Femur (tissue), 1 donor: ENCODE measurements around the gene LIMS2.

ENCODE experiments used
- DNase-seq: peaks from one replicate; pipeline ENCODE4 v3.0.0-alpha.2; 2017

Gene LIMS2

DNA sequence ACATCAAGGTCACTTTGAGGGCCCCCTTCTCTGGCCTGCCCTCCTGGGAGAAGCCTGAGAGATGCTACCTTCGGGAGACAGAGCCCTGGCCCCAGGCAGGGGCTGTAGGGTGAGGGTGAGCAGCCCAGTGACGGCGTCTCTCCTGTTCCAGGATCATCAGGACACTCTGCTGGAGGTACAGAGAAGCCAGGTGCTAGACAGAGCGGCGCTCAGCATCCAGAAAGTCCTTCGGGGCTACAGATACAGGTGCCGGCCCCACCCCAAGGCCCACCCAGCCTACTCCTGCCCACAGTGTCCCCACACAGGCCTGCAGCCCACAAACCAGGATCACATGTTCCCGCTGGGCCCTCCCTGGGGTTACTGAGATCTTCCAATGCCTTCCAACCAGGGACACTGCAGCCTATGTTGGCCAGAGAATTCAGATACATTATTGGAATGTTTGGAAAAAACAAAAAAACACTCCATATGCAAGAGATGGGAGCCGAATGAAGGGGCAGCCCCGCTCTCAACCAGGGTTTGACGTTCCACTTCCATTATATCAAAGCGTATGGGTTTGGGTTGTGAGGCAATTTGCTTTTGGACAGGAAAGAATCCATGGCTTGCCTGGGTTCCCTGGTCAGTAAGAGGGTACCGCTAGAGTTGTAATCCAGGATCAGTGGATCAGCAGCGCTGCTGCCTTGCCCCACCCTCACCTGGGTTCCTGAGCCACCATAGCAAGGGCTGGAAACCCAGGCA is 78.9 kb downstream of the LIMS2 start:
- no peak for DNase-seq

DNA sequence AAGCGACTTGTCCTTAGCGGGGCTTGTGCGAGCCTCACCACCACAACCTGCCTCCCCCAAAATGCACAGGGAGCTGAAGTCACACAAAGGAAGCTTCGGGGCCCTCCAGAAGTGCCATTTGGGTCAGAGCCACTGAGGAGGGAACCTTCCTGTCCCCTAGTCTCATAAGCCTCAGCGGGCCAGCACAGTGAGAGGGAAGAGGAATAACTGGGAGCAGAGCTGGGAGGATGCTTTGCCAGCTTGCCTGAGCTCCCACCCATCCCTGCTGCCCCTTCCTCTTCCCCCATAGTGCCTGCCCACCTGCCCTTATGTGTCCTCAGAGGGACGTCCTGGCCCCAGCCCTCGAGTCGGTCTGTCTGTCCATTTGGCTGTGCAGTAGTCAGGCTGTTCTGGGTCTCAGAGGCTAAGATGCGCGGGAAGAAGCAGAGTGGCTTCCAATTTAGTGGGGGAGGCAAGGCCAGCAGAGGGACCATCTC is 81.2 kb downstream of the LIMS2 start:
- peak; percentile 12 for DNase-seq

DNA sequence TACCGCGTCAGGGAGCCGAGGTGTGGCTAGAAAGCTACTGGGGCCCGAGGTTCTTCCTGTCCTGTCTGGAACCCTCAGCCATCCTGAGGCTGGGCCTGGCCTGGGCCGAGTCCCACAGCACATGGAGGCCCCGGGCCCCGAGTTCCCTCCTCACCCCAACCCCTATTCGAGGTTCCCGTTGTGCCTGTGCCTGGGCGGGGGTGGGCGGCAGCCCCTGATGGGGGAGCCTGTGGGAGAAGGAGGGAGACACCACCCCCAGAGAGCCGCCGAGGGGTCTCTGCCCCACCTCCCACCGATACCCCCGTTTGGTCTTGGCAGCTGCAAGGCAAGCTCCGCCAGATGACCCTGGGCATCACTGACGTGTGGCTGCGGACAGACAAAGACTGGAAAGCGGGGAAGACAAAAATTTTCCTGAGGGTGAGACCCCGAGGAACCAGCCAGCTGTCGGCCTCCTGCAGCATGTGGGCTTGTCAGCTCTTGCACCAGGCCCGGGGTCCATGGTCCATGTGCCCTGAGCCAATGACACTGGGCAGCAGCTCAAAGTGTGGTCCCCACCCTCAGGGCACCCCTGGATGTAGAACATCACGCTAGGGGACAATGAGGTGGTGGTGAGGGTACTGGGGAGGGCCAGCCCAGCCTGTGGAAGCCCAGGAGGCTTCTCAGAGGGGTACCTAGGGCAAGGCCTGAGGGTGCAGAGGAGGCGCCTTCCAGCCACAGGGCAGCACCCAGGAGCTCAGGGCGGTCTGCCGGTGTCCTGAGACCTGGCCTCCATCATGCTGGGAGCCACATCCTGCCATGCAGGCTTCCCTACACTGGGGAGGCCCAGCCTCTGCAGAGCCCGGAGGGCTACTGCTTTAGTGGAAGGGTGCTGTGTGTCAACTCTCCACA is 81.9 kb downstream of the LIMS2 start:
- no peak for DNase-seq

DNA sequence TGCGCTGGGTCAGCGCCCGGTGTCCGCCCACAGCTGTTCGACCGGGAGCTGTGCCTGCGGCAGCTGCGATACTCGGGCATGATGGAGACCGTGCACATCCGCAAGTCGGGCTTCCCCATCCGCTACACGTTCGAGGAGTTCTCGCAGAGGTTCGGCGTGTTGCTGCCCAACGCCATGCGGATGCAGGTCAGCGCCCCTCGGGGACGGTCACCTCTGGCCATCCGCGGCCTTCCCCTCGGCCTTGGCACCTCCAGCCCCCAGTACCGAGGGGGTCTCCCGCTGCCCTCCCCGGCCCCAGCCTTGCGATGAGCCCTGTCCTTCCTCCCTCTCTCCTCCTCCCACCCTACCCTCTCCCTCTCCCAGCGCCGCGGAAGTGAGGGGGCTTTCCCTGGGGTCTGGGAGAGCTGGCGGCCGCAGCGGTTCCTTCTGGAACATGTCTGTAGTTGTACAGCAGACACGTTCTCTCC is 82.5 kb downstream of the LIMS2 start:
- peak; percentile 8 for DNase-seq

DNA sequence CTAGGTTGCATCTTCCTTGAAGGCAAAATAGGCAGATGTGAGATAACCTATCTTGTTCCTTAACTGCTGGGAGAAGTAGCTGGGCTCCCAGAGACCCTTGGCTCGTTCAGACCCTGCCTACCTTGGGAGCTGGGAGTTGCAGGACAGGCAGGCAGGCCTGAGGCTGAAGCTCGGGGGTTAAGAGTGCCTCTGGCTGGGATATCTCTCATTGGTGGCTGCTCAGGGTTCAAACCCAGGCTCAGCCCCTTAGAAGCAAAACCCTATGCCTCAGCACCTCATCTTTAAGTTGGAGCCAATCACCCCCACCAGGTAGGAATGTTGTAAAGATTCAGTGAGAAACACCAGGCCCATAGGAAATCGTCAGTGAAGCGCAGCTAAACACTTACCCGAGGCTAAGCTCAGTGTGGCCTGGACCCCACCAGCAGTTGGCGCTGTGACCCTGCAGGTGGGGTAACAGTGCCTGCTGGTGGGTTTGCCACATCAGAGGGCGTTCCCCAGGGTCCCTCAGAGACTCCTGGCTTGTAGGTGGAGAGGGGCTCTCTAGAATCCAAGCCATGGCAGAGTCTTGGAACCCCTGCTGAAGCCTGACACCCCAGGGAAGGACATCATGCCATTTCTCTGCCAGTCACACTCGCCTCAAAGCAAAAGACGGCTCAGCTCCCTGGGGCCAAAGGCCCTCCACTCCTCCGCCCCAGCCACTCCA is 84.0 kb downstream of the LIMS2 start:
- DNase-seq = peak; percentile 70

DNA sequence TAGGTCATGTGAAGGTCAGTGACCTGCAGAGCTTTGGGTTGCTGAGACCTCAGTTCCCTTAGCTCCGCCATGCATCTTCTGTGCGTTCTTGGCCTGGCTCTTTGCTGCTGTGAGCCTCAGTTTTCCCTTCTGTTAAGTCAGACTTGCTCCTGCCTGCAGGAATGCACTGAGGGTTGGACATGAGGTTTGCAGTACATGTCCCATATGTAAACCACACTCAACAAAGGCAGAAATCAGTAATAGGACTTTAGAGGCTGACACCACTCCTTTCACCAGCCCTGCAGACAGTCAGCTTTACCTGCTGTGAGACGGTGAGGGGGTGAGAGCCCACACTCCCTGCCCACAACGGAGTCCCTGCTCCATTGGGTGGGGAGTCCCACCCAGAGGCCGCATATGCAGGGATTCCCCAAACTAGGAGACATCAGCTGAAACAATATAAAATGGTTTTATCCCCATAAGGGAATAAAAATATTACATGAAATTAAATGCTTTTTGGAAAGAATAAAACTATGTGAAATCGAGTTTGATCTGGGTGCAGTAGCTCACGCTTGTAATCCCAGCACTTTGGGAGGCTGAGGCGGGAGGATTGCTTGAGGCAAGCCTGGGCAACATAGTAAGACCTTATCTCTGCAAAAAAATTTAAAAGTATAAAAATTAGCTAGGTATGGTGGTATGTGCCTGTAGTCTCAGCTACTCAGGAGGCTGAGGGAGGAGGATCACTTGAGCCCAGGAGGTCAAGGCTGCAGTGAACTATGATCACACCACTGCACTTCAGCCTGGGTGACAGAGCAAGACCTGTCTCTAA is 84.7 kb downstream of the LIMS2 start:
- DNase-seq = no peak

DNA sequence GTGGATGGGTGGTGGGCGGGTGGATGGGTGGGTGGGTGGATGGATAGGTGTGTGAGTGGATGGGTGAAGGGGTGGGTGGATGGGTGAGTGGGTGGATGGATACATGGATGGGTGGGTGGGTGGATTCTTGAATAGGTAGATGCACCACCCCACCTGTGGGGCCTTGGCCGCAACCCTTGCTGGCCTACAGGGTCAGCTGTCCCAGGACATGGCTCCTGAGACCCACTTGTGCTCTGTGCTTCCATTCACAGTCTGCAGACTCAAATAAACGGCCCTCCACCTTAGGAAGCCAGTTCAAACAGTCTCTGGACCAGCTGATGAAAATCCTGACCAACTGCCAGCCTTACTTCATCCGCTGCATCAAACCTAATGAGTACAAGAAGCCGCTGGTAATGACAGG is 85.5 kb downstream of the LIMS2 start:
- DNase-seq = peak; percentile 10

DNA sequence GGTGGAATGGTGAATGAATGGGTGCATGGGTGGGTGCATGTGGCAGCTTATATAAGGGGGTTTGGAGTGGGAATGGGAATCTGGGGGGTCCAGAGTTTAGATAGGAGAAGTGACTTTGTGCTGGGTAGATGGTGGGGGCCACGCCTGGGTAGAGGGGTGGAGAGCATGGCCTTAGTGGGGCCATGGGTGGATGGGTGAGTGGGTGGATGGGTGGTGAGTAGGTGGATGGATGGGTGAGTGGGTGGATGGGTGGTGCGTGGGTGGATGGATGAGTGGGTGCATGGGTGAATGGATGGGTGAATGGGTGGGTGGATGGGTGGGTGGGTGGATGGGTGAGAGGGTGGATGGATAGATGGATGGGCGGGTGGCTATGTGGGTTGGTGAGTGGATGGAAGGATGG is 86.0 kb downstream of the LIMS2 start:
- no peak for DNase-seq
